Spinal cord (tissue), 10 donors: ENCODE measurements around the gene FBXL7. TPM values are rescaled to one million over a fixed set of nuclear protein-coding genes. Genes with fewer than 3 reads are reported as not detected.

Source experiments
- DNase-seq, 6 donors: peaks; one replicate each; pipeline versions ENCODE4 v3.0.0 to v3.0.0-alpha.2; 2013 to 2015; ENCODE audit warnings: low spot score in 6 of 6, low read depth in 4 of 6
- H3K27ac ChIP-seq: one replicate; pipeline ENCODE4 v1.5.1; 2013; ENCODE audit warnings: low read depth, low read length, control low read depth
- H3K27me3 ChIP-seq: one replicate; pipeline ENCODE4 v1.6.1; 2013; ENCODE audit warnings: low read length; ENCODE audit not compliant: control insufficient read depth, insufficient read depth
- H3K36me3 ChIP-seq: one replicate; pipeline ENCODE4 v1.6.1; 2013; ENCODE audit warnings: low read length; ENCODE audit not compliant: control insufficient read depth, insufficient read depth
- H3K4me1 ChIP-seq: one replicate; pipeline ENCODE4 v1.6.1; 2013; ENCODE audit warnings: low read length; ENCODE audit not compliant: control insufficient read depth, insufficient read depth
- H3K4me3 ChIP-seq: one replicate; pipeline ENCODE4 v1.5.1; 2013; ENCODE audit warnings: low read depth, low read length, control low read depth
- H3K9me3 ChIP-seq: one replicate; pipeline ENCODE4 v1.6.1; 2013; ENCODE audit warnings: low read length; ENCODE audit not compliant: control insufficient read depth, insufficient read depth
- WGBS: methylation state at CpG from one replicate; pipeline ENCODE4 v1.1.5; 2013; ENCODE audit warnings: missing lambda C conversion rate; ENCODE audit not compliant: insufficient coverage; 5-methylcytosine and 5-hydroxymethylcytosine counted together
- polyA plus RNA-seq, 2 donors: library from polyadenylated mRNA; unstranded; fragments of 120-200 nt; gene quantifications; one replicate each; pipeline ENCODE4 v1.2.1, GENCODE V29; 2013; ENCODE audit not compliant: insufficient read length in 2 of 2
- total RNA-seq, 2 donors: library from RNA; depleted of rRNA in 1 of 2; stranded (reverse); fragments of 120-200 nt in 1 of 2; fragments of >200 nt in 1 of 2; gene quantifications; one replicate each; pipeline versions ENCODE4 v1.2.3 to v1.2.4, GENCODE V29; 2013 to 2014
- donor health status: healthy.

The FBXL7 gene
- total and polyA plus RNA-seq, 4 donors: 6.9 to 29.8 (median 24.8) TPM

DNA sequence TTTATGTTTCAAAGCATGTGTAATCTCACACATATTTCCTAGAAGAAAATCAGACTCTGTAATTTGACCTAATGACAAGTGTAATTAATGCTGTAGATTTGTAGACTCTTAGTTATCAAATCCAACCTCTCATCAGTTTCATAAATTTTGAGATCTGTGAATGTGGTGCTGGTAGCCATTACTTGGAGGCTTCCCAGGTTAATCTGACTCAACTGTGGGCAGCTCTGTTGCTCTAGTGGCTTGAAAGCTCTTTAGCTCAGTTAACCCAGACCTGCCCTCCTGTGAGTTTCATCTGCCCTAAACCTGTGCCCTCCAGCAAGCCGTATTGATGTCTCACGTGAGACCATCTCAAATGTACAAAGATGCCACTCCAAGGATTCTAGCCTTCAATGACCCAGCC lies 323.4 kb downstream of the FBXL7 start:
- no peak overlapping the region for H3K4me3 ChIP-seq
- no peaks in the 10 kb centered on the region for H3K4me1 ChIP-seq
- H3K9me3 ChIP-seq: no peaks in the 10 kb centered on the region
- DNase-seq: no peak
- no peaks in the 10 kb centered on the region for H3K27me3 ChIP-seq
- 94% methylated on average over 2 of the region's 2 CpGs for WGBS
- H3K36me3 ChIP-seq: no peaks in the 10 kb centered on the region
- H3K27ac ChIP-seq: no peak overlapping the region

DNA sequence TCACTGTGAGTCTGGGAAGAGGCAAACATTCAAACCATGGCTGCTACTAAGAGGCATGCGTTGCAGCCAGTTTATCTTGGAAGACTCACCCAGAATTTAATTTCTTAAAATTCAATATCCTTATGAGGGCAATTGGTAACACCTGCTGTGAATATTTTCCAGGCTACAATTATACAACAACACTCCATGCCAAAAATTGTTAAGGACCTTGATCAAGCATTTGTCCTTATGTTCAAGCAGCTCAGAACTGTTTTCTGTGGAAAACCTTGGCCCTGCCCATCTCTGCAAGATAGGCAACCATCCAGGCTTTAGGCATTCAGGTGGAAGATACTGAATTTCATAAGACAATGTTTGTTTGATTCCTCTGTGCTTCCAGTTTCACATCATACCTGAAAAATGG lies 327.8 kb downstream of the FBXL7 start:
- no peaks in the 10 kb centered on the region for H3K9me3 ChIP-seq
- DNase-seq: peak in 1 of 6 donors; percentile 52
- H3K27me3 ChIP-seq: no peaks in the 10 kb centered on the region
- peaks cover 3% of the 10 kb centered on the region for H3K4me1 ChIP-seq
- no peak overlapping the region for H3K4me3 ChIP-seq
- 83% methylated on average over 1 of the region's 1 CpG for WGBS
- no peaks in the 10 kb centered on the region for H3K36me3 ChIP-seq
- no peak overlapping the region for H3K27ac ChIP-seq

DNA sequence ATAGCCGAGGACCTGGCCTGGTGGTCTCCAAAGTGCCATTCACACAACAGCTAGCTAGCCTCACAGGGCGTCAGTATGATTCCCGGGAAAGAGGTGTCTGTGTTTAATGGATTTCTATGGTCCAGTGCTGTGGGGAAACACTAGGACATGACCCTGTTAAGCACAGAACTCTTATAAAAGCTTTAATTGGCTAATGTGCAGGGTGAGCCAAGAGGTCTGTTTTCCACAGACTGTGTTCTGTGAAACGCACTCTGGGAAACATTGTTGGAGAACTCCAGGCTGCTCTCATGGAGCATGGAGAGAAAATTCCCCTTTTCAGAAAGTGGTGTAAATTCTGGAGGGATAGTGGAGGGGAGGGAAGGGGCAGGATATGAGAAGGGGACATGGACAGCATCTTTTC lies 331.4 kb downstream of the FBXL7 start:
- WGBS: 60% methylated on average over 2 of the region's 4 CpGs
- Histone ChIP-seq H3K9me3 (no peaks in the 10 kb centered on the region), H3K27ac (no peak overlapping the region), H3K36me3 (no peaks in the 10 kb centered on the region), H3K4me3 (no peak overlapping the region), H3K27me3 (no peaks in the 10 kb centered on the region), H3K4me1 (peaks cover 3% of the 10 kb centered on the region)
- DNase-seq: no peak

DNA sequence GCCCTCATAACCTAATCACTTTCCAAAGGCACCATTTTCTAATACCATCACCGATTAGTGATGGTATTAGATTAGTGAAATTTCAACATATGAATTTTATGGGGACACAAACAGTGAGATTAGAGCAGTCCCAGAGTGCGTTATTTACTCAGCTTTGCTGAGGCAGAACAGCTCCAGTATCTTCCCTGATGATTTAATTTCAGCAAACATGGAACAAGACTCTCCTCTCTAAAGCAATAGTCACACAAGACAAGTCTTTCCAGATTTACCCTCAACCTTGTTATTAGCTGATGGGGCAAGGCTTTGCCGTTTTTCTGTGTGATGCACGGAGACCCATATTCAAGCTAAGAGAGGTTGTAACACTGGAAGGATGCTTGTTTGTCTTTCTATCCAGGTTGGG lies 333.4 kb downstream of the FBXL7 start:
- H3K27ac ChIP-seq: no peak overlapping the region
- WGBS: no CpG with 5 or more reads among the region's 4 CpGs
- H3K4me1 ChIP-seq: peaks cover 3% of the 10 kb centered on the region
- DNase-seq: no peak
- H3K27me3 ChIP-seq: no peaks in the 10 kb centered on the region
- H3K4me3 ChIP-seq: no peak overlapping the region
- H3K9me3 ChIP-seq: no peaks in the 10 kb centered on the region
- no peaks in the 10 kb centered on the region for H3K36me3 ChIP-seq

DNA sequence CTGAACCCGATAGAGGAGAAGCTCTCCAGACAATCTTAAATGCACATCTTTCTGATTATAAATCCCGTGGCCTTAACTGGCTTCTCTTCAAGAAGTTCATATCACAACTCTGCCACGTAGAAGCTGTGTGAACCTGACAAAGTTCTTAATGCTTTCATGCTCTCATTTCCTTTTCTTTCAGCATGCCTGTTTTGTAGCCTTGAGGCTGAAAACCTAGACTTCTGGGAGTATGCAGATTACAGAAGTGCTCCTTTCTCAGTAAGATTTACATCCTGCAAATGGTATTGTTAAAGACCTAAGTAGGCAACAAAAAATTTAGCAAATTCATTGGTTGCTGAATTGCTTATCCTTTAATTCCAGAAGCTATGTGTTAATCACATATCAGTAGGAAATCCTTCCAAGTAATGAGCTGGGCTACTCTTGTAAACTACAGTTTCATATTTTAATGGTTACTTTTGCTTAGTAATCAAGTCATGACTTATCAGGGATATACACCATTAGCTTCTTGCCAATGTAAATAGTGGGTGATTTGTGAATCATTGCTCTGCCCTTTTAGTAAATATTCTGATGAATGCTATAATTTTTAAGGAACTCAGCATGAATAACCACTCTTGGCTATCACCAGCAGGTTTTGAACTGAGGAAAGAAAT lies 334.7 kb downstream of the FBXL7 start:
- H3K27ac ChIP-seq: no peak overlapping the region
- H3K4me1 ChIP-seq: peaks cover 3% of the 10 kb centered on the region
- H3K4me3 ChIP-seq: no peak overlapping the region
- DNase-seq: no peak
- 49% methylated on average over 3 of the region's 3 CpGs for WGBS
- H3K36me3 ChIP-seq: no peaks in the 10 kb centered on the region
- H3K27me3 ChIP-seq: no peaks in the 10 kb centered on the region
- H3K9me3 ChIP-seq: no peaks in the 10 kb centered on the region

DNA sequence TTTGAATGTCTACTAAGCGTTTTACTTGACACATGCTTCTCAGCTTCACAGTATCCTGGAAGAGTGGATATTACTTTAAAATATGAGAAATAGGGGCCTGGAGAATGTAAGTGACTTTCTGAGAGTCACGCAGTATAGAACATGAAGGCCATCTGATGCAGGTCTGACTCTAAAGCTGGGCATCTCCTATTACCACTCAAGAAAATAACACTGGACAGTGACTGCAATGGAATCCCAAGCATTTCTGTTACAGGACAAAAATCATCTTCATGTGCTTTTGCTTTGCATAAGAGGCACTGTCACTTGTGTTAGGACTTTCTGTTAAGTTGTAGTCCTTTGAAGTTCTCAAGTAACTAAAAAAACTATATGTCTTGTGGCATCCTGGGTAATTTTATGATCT lies 335.5 kb downstream of the FBXL7 start:
- Histone ChIP-seq H3K27me3 (no peaks in the 10 kb centered on the region), H3K27ac (no peak overlapping the region), H3K9me3 (no peaks in the 10 kb centered on the region), H3K4me3 (no peak overlapping the region), H3K4me1 (peaks cover 3% of the 10 kb centered on the region), H3K36me3 (no peaks in the 10 kb centered on the region)
- no CpG with 5 or more reads among the region's 2 CpGs for WGBS
- DNase-seq: no peak

DNA sequence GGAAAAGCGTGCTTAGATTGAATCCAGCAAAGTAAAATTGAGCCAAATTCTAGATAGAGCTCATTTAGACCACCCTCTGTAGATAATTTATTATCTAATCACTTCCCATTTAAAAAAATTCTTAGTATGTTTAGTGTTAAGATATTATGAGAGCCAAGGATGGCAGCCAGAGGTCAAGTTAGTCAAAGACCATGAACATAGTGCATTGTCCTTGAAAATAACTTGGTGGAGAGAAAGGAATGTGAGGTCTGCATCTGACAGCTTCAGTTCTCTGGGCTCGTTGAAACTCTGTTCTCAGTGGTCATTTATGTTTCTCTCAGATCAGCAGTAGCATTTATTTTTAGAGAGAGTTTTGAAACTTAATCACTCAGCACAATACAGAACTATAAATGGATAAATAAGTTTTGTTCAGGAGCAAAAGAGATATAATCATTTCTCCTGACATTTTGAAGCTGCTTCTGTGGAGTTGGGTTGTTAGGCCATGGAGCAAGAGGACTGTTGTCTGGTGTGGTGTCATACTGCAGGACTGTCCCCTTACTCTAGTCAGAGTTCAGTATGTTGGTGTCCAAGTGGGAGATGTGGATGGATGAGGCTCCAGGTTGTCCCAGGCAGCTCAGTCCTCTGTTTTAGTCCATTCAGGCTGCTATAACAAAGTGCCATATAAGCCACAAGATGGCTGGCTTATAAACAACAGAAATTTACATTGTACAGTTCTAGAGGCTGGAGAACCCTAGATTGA lies 337.7 kb downstream of the FBXL7 start:
- WGBS: no CpG with 5 or more reads among the region's 2 CpGs
- Histone ChIP-seq H3K4me3 (no peak overlapping the region), H3K36me3 (no peaks in the 10 kb centered on the region), H3K4me1 (no peaks in the 10 kb centered on the region), H3K9me3 (peaks cover 8% of the 10 kb centered on the region), H3K27me3 (no peaks in the 10 kb centered on the region), H3K27ac (no peak overlapping the region)
- no peak for DNase-seq

DNA sequence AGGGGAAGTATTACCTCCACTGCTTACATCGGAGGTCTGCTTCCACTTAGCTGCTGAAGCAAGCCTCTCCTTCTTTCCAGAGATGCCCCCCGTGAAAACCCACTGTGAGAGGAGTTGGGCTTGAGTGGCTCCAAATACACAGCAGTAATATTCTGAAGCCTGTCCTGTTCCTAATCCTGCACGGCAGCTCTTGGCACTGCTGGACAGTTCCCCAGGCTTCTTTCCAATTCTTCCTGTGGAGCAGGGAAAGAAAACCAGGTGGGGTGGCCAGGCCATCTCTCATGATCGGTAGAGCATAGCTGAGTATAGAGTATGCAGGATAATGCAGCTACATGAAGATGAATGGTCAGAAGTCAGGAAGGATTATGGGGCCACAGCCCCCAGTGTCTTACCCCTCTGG lies 344.3 kb downstream of the FBXL7 start:
- no peaks in the 10 kb centered on the region for H3K27me3 ChIP-seq
- H3K9me3 ChIP-seq: peaks cover 8% of the 10 kb centered on the region
- no peak overlapping the region for H3K27ac ChIP-seq
- no peak for DNase-seq
- 38% methylated on average over 2 of the region's 4 CpGs for WGBS
- no peaks in the 10 kb centered on the region for H3K36me3 ChIP-seq
- no peaks in the 10 kb centered on the region for H3K4me1 ChIP-seq
- no peak overlapping the region for H3K4me3 ChIP-seq

DNA sequence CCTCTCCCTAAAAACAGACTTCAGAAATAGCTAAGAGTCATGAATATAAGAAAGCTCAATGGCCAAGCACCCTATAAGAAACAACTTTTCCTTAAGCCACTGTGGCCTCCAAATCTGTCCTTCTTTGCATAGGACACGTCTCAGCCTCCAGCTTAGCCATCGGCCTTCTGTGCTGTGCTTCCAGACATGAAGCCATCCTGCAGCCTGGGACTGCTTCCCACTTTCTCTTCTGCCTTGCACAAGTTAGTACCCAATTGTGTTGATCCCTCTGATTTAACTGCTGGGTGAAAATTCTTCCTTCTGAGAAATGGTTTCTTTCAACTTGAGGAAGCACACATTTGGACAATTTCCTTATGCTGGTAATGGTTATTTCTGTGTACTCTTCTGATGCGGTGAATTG lies 344.9 kb downstream of the FBXL7 start:
- H3K9me3 ChIP-seq: peaks cover 8% of the 10 kb centered on the region
- no peak for DNase-seq
- H3K27ac ChIP-seq: no peak overlapping the region
- WGBS: 89% methylated on average over 2 of the region's 3 CpGs
- H3K4me3 ChIP-seq: no peak overlapping the region
- H3K36me3 ChIP-seq: no peaks in the 10 kb centered on the region
- H3K27me3 ChIP-seq: no peaks in the 10 kb centered on the region
- H3K4me1 ChIP-seq: no peaks in the 10 kb centered on the region

DNA sequence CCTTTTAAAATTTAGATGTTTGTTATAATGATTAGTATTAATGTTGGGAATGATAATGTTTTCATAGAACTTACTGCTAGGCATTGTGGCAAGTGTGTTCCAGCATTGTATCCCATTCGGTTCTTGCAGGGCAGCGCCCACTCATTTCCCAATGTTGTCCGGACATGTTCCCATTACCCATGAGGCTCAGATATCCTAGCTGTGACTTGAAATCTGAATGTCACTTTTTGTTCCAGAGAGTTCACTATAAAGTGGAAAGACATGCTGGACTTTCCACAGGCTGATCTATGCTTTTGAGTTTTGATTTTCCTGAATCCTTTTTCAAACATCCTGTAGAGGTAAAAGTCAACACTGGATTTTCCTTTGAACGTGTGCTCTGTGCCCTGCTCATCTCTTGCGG lies 350.6 kb downstream of the FBXL7 start:
- Histone ChIP-seq H3K27me3 (no peaks in the 10 kb centered on the region), H3K4me1 (peaks cover 5% of the 10 kb centered on the region), H3K27ac (no peak overlapping the region), H3K9me3 (no peaks in the 10 kb centered on the region), H3K4me3 (no peak overlapping the region), H3K36me3 (no peaks in the 10 kb centered on the region)
- DNase-seq: no peak
- WGBS: 71% methylated on average over 5 of the region's 5 CpGs
